Neuronal stem cell (in vitro differentiated cells): ENCODE results near the gene HAUS1.

ENCODE experiments used
- DNase-seq: peaks from one replicate; pipeline ENCODE4 v3.0.0-alpha.2; 2013; ENCODE audit warnings: low spot score
- H2AFZ ChIP-seq: one replicate; pipeline ENCODE4 v1.6.1; 2013; ENCODE audit warnings: mild to moderate bottlenecking, low read length, inconsistent platforms
- H2AK5ac ChIP-seq: 2 replicates; pipeline ENCODE4 v1.6.1; 2013; ENCODE audit warnings: low read depth, mild to moderate bottlenecking, inconsistent platforms, low read length, moderate library complexity, mixed read lengths
- H2BK120ac ChIP-seq: 2 replicates; pipeline ENCODE4 v1.6.1; 2013; ENCODE audit warnings: low read depth, mild to moderate bottlenecking, inconsistent platforms, low read length, moderate library complexity, mixed read lengths
- H2BK12ac ChIP-seq: one replicate; pipeline ENCODE4 v1.6.1; 2013; ENCODE audit warnings: low read length, inconsistent platforms
- H2BK15ac ChIP-seq: 2 replicates; pipeline ENCODE4 v1.6.1; 2013; ENCODE audit warnings: mild to moderate bottlenecking, low read length, inconsistent platforms, mixed read lengths
- H2BK5ac ChIP-seq: one replicate; pipeline ENCODE4 v1.6.1; 2013; ENCODE audit warnings: inconsistent platforms, mild to moderate bottlenecking, low read length, moderate library complexity
- H3K14ac ChIP-seq: one replicate; pipeline ENCODE4 v1.6.1; 2013; ENCODE audit warnings: low read length, inconsistent platforms
- H3K18ac ChIP-seq: 2 replicates; pipeline ENCODE4 v1.6.1; 2013; ENCODE audit warnings: low read length, inconsistent platforms
- H3K23ac ChIP-seq: 2 replicates; pipeline ENCODE4 v1.6.1; 2013; ENCODE audit warnings: low read depth, mild to moderate bottlenecking, mixed read lengths, low read length, inconsistent platforms; ENCODE audit not compliant: poor library complexity
- H3K27ac ChIP-seq: replicated peaks from 3 replicates; pipeline ENCODE4 v1.5.1; 2013; ENCODE audit warnings: low read length, inconsistent platforms
- H3K27me3 ChIP-seq, 3 experiments: 2 replicates each; pipeline ENCODE4 v1.6.1; 2013; ENCODE audit warnings: low read length in 3 of 3, mild to moderate bottlenecking in 2 of 3, inconsistent platforms in 1 of 3, low read depth in 1 of 3, mixed read lengths in 1 of 3, moderate library complexity in 1 of 3; ENCODE audit not compliant: control insufficient read depth in 3 of 3, insufficient read depth in 3 of 3
- H3K36me3 ChIP-seq, 2 donors: replicated peaks in 1 of 2; 2 replicates each; pipeline ENCODE4 v1.6.1; 2013; ENCODE audit warnings: low read length in 2 of 2; ENCODE audit not compliant: control insufficient read depth in 2 of 2, insufficient read depth in 2 of 2
- H3K4ac ChIP-seq: 2 replicates; pipeline ENCODE4 v1.6.1; 2013; ENCODE audit warnings: inconsistent platforms, mild to moderate bottlenecking, low read length, moderate library complexity
- H3K4me1 ChIP-seq, 2 donors: 1 replicate in 1 of 2; 2 replicates in 1 of 2; pipeline ENCODE4 v1.6.1; 2013; ENCODE audit warnings: low read length in 2 of 2, low read depth in 1 of 2; ENCODE audit not compliant: control insufficient read depth in 2 of 2, insufficient read depth in 1 of 2
- H3K4me2 ChIP-seq: one replicate; pipeline ENCODE4 v1.6.1; 2013; ENCODE audit warnings: mild to moderate bottlenecking, low read length, inconsistent platforms; ENCODE audit not compliant: insufficient read depth, poor library complexity, severe bottlenecking
- H3K4me3 ChIP-seq, 2 donors: 2 replicates each; pipeline ENCODE4 v1.5.1; 2013; ENCODE audit warnings: low read length in 2 of 2, mild to moderate bottlenecking in 2 of 2, inconsistent platforms in 1 of 2, moderate library complexity in 1 of 2
- H3K79me1 ChIP-seq: one replicate; pipeline ENCODE4 v1.6.1; 2013; ENCODE audit warnings: low read depth, mild to moderate bottlenecking, inconsistent platforms, low read length, moderate library complexity
- H3K9ac ChIP-seq: one replicate; pipeline ENCODE4 v1.6.1; 2013; ENCODE audit warnings: mild to moderate bottlenecking, low read depth, low read length, inconsistent platforms; ENCODE audit not compliant: poor library complexity
- H3K9me3 ChIP-seq, 2 donors: replicated peaks in 1 of 2; 2 replicates each; pipeline versions ENCODE3 to v1.6.1; 2013; ENCODE audit warnings: low read length in 2 of 2, mild to moderate bottlenecking in 2 of 2, inconsistent platforms in 1 of 2, low read depth in 1 of 2, mixed read lengths in 1 of 2, moderate library complexity in 1 of 2; ENCODE audit not compliant: control insufficient read depth in 2 of 2, insufficient read depth in 1 of 2
- H4K8ac ChIP-seq: one replicate; pipeline ENCODE4 v1.6.1; 2013; ENCODE audit warnings: low read depth, mild to moderate bottlenecking, inconsistent platforms, low read length, moderate library complexity
- H4K91ac ChIP-seq: one replicate; pipeline ENCODE4 v1.6.1; 2013; ENCODE audit warnings: low read length, low read depth, mild to moderate bottlenecking, inconsistent platforms; ENCODE audit not compliant: poor library complexity
- WGBS, 2 donors: extraction: QIAGEN DNeasy Blood & Tissue Kit; methylation state at CpG; one replicate each; pipeline ENCODE4 v1.1.7; 2013; ENCODE audit warnings: missing lambda C conversion rate in 2 of 2, mixed read lengths in 1 of 2; ENCODE audit not compliant: insufficient read length in 2 of 2, insufficient replicate concordance in 1 of 2; ENCODE audit errors: extremely low coverage in 2 of 2; 5-methylcytosine and 5-hydroxymethylcytosine counted together

Gene HAUS1

GRCh38 chr18:46068763-46069162, 35.4 kb upstream of the HAUS1 start:
- Histone ChIP-seq H2BK5ac (no peak overlapping the region), H3K18ac (no peak overlapping the region), H2BK12ac (no peak overlapping the region), H3K4me2 (no peak overlapping the region), H3K4me1 (peaks cover 4 to 7% of the 10 kb centered on the region in 2 donors), H3K4ac (no peak overlapping the region), H2AFZ (no peak overlapping the region), H2BK120ac (no peak overlapping the region), H3K14ac (no peak overlapping the region), H3K23ac (no peak overlapping the region), H4K8ac (no peak overlapping the region), H3K79me1 (peaks cover 2% of the 10 kb centered on the region), H3K36me3 (no peaks in the 10 kb centered on the region), H2BK15ac (no peak overlapping the region), H3K27ac (no peak overlapping the region), H3K9me3 (no peaks in the 10 kb centered on the region), H3K4me3 (no peak overlapping the region), H3K9ac (no peak overlapping the region), H3K27me3 (peaks cover 0 to 26% (median 2%) of the 10 kb centered on the region in 3 experiments), H2AK5ac (no peak overlapping the region), H4K91ac (no peak overlapping the region)
- DNase-seq: no peak
- no CpG with 5 or more reads among the region's 1 CpG for WGBS, 2 donors

DNA sequence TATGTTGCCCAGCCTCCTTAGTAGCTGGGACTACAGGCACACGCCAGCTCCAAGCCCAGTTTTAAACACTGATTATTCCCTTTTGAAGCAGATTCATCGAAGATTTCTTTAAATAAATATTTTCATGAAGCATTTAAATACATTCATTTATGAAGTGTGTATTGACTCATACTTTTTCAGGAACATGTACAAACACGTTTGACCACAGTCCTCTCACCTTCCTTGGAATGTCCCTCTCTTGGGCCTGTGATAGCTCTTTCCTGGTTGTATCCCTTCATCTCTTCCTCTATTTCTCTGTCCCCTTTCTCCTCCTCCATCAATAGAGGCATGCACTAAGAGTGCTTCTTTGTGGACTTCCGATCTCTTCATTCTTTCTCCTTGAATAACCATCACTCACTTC, 34.7 kb upstream of the HAUS1 start:
- no peak overlapping the region for H3K18ac ChIP-seq
- H3K27me3 ChIP-seq: peaks cover 0 to 26% (median 2%) of the 10 kb centered on the region in 3 experiments

DNA sequence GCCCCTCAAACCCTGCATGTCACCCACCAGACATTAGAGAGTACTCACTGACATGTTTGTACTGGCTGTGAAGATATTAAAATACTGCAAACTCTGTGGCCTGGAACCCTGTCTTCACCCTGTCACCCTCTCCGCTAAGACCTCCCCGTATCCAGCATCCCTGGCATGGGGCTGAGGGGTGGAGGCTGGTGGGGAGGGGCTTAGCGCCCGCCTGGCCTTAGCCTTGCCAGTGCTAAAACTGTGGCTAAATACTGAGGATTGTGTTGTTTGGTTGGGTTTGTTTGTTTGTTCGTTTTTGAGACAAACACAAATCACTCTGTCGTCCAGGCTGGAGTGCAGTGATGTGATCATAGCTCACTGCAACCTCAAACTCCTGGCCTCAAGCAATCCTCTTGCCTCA, 34.0 kb upstream of the HAUS1 start:
- Histone ChIP-seq H2BK120ac (no peak overlapping the region), H3K4ac (no peak overlapping the region), H3K4me2 (no peak overlapping the region), H3K27me3 (peaks cover 0 to 26% (median 2%) of the 10 kb centered on the region in 3 experiments), H2BK12ac (no peak overlapping the region), H4K8ac (no peak overlapping the region), H3K4me3 (no peak overlapping the region), H2AK5ac (no peak overlapping the region), H3K9ac (no peak overlapping the region), H3K4me1 (peaks cover 4 to 7% of the 10 kb centered on the region in 2 donors), H2BK5ac (no peak overlapping the region), H3K9me3 (no peaks in the 10 kb centered on the region), H3K36me3 (no peaks in the 10 kb centered on the region), H4K91ac (no peak overlapping the region), H3K18ac (no peak overlapping the region), H2AFZ (no peak overlapping the region), H3K79me1 (peaks cover 2% of the 10 kb centered on the region), H3K23ac (no peak overlapping the region), H3K27ac (no peak overlapping the region), H2BK15ac (no peak overlapping the region), H3K14ac (no peak overlapping the region)
- DNase-seq: no peak
- WGBS, 2 donors: no CpG with 5 or more reads among the region's 6 CpGs

More for the DNA sequence above, 34.7 kb upstream of the HAUS1 start:
- Histone ChIP-seq H3K4ac (no peak overlapping the region), H2BK120ac (no peak overlapping the region), H3K79me1 (peaks cover 2% of the 10 kb centered on the region), H2BK12ac (no peak overlapping the region), H3K23ac (no peak overlapping the region), H3K14ac (no peak overlapping the region), H4K8ac (no peak overlapping the region), H4K91ac (no peak overlapping the region), H3K4me2 (no peak overlapping the region), H2BK15ac (no peak overlapping the region), H3K9ac (no peak overlapping the region), H2AFZ (no peak overlapping the region), H3K4me1 (peaks cover 4 to 7% of the 10 kb centered on the region in 2 donors), H3K9me3 (no peaks in the 10 kb centered on the region), H2BK5ac (no peak overlapping the region), H3K36me3 (no peaks in the 10 kb centered on the region), H2AK5ac (no peak overlapping the region), H3K4me3 (no peak overlapping the region), H3K27ac (no peak overlapping the region)
- WGBS, 2 donors: no CpG with 5 or more reads among the region's 4 CpGs
- DNase-seq: no peak

- Histone ChIP-seq H3K27ac (no peak overlapping the region), H2BK12ac (no peak overlapping the region), H4K91ac (no peak overlapping the region), H2BK120ac (no peak overlapping the region), H2BK15ac (no peak overlapping the region), H3K79me1 (peaks cover 2% of the 10 kb centered on the region), H2BK5ac (peak overlapping the region; percentile 75), H2AFZ (peak overlapping the region; percentile 100), H3K4ac (peak overlapping the region; percentile 89), H3K9ac (no peak overlapping the region), H4K8ac (no peak overlapping the region), H3K23ac (peak overlapping the region; percentile 8), H3K14ac (no peak overlapping the region), H3K4me2 (peak overlapping the region; percentile 90), H3K4me1 (peaks cover 4 to 7% of the 10 kb centered on the region in 2 donors), H3K9me3 (no peaks in the 10 kb centered on the region), H2AK5ac (no peak overlapping the region), H3K18ac (peak overlapping the region; percentile 96), H3K27me3 (peaks cover 0 to 26% (median 2%) of the 10 kb centered on the region in 3 experiments), H3K4me3 (peak overlapping the region; percentile 85 to 94), H3K36me3 (no peaks in the 10 kb centered on the region)
- no CpG with 5 or more reads among the region's 13 CpGs for WGBS, 2 donors
- no peak for DNase-seq
Measured at GRCh38 chr18:46070815-46071652, 33.2 kb upstream of the HAUS1 start.
